OCI-LY7 (cell line): ENCODE data around the gene TMEM272. TPM values are rescaled to one million over a fixed set of nuclear protein-coding genes. Genes with fewer than 3 reads are reported as not detected.

Experiments used
- BruUV-seq: library from RNA; stranded (reverse); fragments of 400-500 nt; replicated peaks from 2 replicates; lab custom pipeline; 2021; lab: Mats Ljungman, UMichigan
- CTCF ChIA-PET: fragments of 300-600 bp; sonication (Branson Sonifier 250); formaldehyde crosslinking; loops from one replicate; lab custom pipeline; 2022; ENCODE audit warnings: antibody characterized with exemption; ENCODE audit not compliant: unreplicated experiment; lab: Charles Lee
- POLR2A ChIA-PET: fragments of 300-600 bp; sonication (Branson Sonifier 250); formaldehyde crosslinking; loops from one replicate; lab custom pipeline; 2022; ENCODE audit warnings: antibody characterized with exemption; lab: Charles Lee
- DNase-seq: peaks from one replicate; pipeline ENCODE4 v3.0.0-alpha.2; 2015; ENCODE audit warnings: low spot score
- H2AFZ ChIP-seq: fragments of 200-600 bp; sonication (generic), shearing (Covaris generic); 2 replicates; pipeline ENCODE4 v1.6.1; 2014; ENCODE audit warnings: mild to moderate bottlenecking, antibody characterized with exemption, low read length, moderate library complexity
- H3K27ac ChIP-seq: fragments of 200-600 bp; sonication (generic); 2 replicates; pipeline ENCODE4 v1.5.1; 2014; ENCODE audit warnings: mixed run types, low read depth, mild to moderate bottlenecking, moderate library complexity, low read length, inconsistent platforms; ENCODE audit not compliant: poor library complexity, severe bottlenecking
- H3K36me3 ChIP-seq: fragments of 200-600 bp; sonication (generic); 2 replicates; pipeline ENCODE4 v1.6.1; 2014; ENCODE audit warnings: mild to moderate bottlenecking, antibody characterized with exemption, low read length, moderate library complexity, mixed read lengths; ENCODE audit not compliant: insufficient read depth
- H3K4me1 ChIP-seq: fragments of 200-600 bp; sonication (generic); 2 replicates; pipeline ENCODE4 v1.5.1; 2014; ENCODE audit warnings: mild to moderate bottlenecking, low read length; ENCODE audit not compliant: insufficient read depth, poor library complexity, severe bottlenecking
- H3K4me2 ChIP-seq: fragments of 200-600 bp; sonication (generic); 2 replicates; pipeline ENCODE4 v1.6.1; 2014; ENCODE audit warnings: mild to moderate bottlenecking, low read length
- H3K4me3 ChIP-seq: fragments of 200-600 bp; sonication (generic); 2 replicates; pipeline ENCODE4 v1.5.1; 2014; ENCODE audit warnings: mild to moderate bottlenecking, low read depth, low read length; ENCODE audit not compliant: poor library complexity, severe bottlenecking
- H3K79me2 ChIP-seq: fragments of 200-600 bp; sonication (generic); 2 replicates; pipeline ENCODE4 v1.6.1; 2016; ENCODE audit warnings: low read depth, mild to moderate bottlenecking, low read length, moderate library complexity, mixed read lengths; ENCODE audit not compliant: insufficient read depth
- H3K9me2 ChIP-seq: fragments of 200-600 bp; sonication (generic); 2 replicates; pipeline ENCODE4 v1.6.1; 2016; ENCODE audit warnings: mild to moderate bottlenecking, low read length, mixed read lengths; ENCODE audit not compliant: insufficient read depth
- H3K9me3 ChIP-seq: fragments of 200-600 bp; sonication (generic); 2 replicates; pipeline ENCODE4 v1.6.1; 2014; ENCODE audit warnings: mild to moderate bottlenecking, mixed run types, low read length, mixed read lengths
- H4K20me1 ChIP-seq: fragments of 200-600 bp; sonication (generic); 2 replicates; pipeline ENCODE4 v1.6.1; 2014; ENCODE audit warnings: mild to moderate bottlenecking, antibody characterized with exemption, low read length, moderate library complexity, mixed read lengths; ENCODE audit not compliant: insufficient read depth
- CTCF ChIP-seq: fragments of 200-600 bp; sonication (generic); conservative IDR thresholded peaks from 2 replicates; pipeline ENCODE4 v1.5.1; 2014; ENCODE audit warnings: mild to moderate bottlenecking, antibody characterized with exemption, low read length, moderate library complexity, mixed read lengths
- EZH2phosphoT487 ChIP-seq: fragments of 200-600 bp; sonication (generic); IDR thresholded peaks from 2 replicates; pipeline ENCODE4 v1.6.1; 2018; ENCODE audit warnings: low read depth, borderline replicate concordance, mild to moderate bottlenecking, mixed run types, antibody characterized with exemption, low read length, moderate library complexity, mixed read lengths
- intact Hi-C: fragments of 100-400 bp; cut with micrococcal nuclease; formaldehyde crosslinking; loops from one replicate; pipeline ENCODE4 v1.10.0; 2022; ENCODE audit not compliant: unreplicated experiment
- total RNA-seq, 2 experiments: library from RNA; depleted of rRNA in 1 of 2; stranded (reverse); fragments of >200 nt in 1 of 2; shearing (Covaris generic) in 1 of 2; gene quantifications; 2 replicates each; pipeline ENCODE4 v1.2.3, GENCODE V29; 2014 to 2022

TMEM272 gene
- total RNA-seq, 2 experiments from 2014 or later = 0.41 to 0.46 TPM

GRCh38 chr13:51840917-51841316 is 4.1 kb downstream of the TMEM272 start:
- H3K27ac ChIP-seq = no peak overlapping the region
- no peak overlapping the region for H2AFZ ChIP-seq
- ChIA-PET POLR2A (no interaction called here), CTCF (interaction anchor here (0.6 kb wide), 2 partner anchors 12 to 1307 kb away, joined by 3 read pairs; no protein-coding TSS in a partner anchor)
- intact Hi-C loops = no loop called here
- H3K36me3 ChIP-seq = no peaks in the 10 kb centered on the region
- no peaks in the 10 kb centered on the region for H4K20me1 ChIP-seq
- no peak for DNase-seq
- H3K9me3 ChIP-seq = no peaks in the 10 kb centered on the region
- H3K4me2 ChIP-seq = no peak overlapping the region
- no peak for TF ChIP-seq CTCF
- no peak for TF ChIP-seq EZH2phosphoT487
- H3K4me3 ChIP-seq = no peak overlapping the region
- H3K9me2 ChIP-seq = no peaks in the 10 kb centered on the region
- peaks cover 3% of the 10 kb centered on the region for H3K4me1 ChIP-seq
- no peaks in the 10 kb centered on the region for H3K79me2 ChIP-seq
- no TSS peak for BruUV-seq

- H3K27ac ChIP-seq = no peak overlapping the region
- no peak overlapping the region for H3K4me2 ChIP-seq
- ChIA-PET CTCF (no interaction called here), POLR2A (interaction anchor here (0.5 kb wide), 1 partner anchor 14 kb away, joined by 5 read pairs; no protein-coding TSS in a partner anchor)
- no peak for DNase-seq
- H3K9me3 ChIP-seq = no peaks in the 10 kb centered on the region
- intact Hi-C loops = no loop called here
- H2AFZ ChIP-seq = no peak overlapping the region
- no peaks in the 10 kb centered on the region for H3K79me2 ChIP-seq
- H4K20me1 ChIP-seq = no peaks in the 10 kb centered on the region
- no peaks in the 10 kb centered on the region for H3K36me3 ChIP-seq
- H3K4me1 ChIP-seq = peaks cover 3% of the 10 kb centered on the region
- TF ChIP-seq CTCF (no peak), EZH2phosphoT487 (no peak)
- no peaks in the 10 kb centered on the region for H3K9me2 ChIP-seq
- no peak overlapping the region for H3K4me3 ChIP-seq
- no TSS peak for BruUV-seq
Measured at GRCh38 chr13:51839711-51840540, 5.1 kb downstream of the TMEM272 start.
